ENCODE data around the gene PCCA. TPM values are rescaled to one million over a fixed set of nuclear protein-coding genes. Genes with fewer than 3 reads are reported as not detected.

Gene PCCA
- total RNA-seq, 1 donor from 2014 or later = 15.3 TPM

- H3K4me3 Mint-ChIP-seq = no peak overlapping the region
- DNase-seq (no peak), ATAC-seq (ENCODE audit: low read depth) (no peak)
- no peak for TF ChIP-seq CTCF (IDR thresholded peaks at IDR 0.05)
- H3K36me3 Mint-ChIP-seq (ENCODE audit: low read depth) = peaks cover 1% of the 10 kb centered on the region
- ChIA-PET CTCF (no interaction called here), POLR2A (no interaction called here)
- intact Hi-C loops (cut with micrococcal nuclease) = no loop called here
- no peak overlapping the region for H3K27ac Mint-ChIP-seq
- no peaks in the 10 kb centered on the region for H3K27me3 Mint-ChIP-seq
- H3K4me1 Mint-ChIP-seq = no peaks in the 10 kb centered on the region
- no peaks in the 10 kb centered on the region for H3K9me3 Mint-ChIP-seq
These were observed 408.5 kb downstream of the PCCA start for GRCh38 chr13:100497389-100497788.

DNA sequence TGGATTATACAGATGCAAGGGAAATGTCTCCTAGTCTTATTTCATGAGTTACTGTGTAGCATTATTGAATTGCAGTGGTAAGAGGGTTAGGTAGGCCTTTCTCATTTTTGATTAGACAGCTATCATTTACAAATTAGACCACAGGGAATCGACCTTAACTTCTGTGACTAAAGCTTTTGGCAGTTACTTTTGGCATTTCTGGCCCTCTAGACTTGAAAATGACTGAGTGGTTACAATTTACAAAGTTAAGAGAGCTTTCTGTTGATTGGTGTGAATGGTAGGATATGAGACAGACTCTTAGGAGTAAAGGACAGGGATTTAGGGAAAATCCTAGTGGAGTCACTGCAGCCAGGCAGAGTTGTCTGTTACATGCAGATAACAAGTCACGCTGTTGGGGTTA, 413.6 kb downstream of the PCCA start:
- no peak for DNase-seq
- no peaks in the 10 kb centered on the region for H3K9me3 Mint-ChIP-seq
- H3K27me3 Mint-ChIP-seq = peaks cover 3% of the 10 kb centered on the region
- intact Hi-C loops (cut with micrococcal nuclease) = no loop called here
- H3K36me3 Mint-ChIP-seq (ENCODE audit: low read depth) = no peaks in the 10 kb centered on the region
- ATAC-seq (ENCODE audit: low read depth) = no peak
- H3K4me3 Mint-ChIP-seq = no peak overlapping the region
- peaks cover 11% of the 10 kb centered on the region for H3K4me1 Mint-ChIP-seq
- no peak for TF ChIP-seq CTCF (IDR thresholded peaks at IDR 0.05)
- ChIA-PET CTCF (no interaction called here), POLR2A (no interaction called here)
- H3K27ac Mint-ChIP-seq = no peak overlapping the region

DNA sequence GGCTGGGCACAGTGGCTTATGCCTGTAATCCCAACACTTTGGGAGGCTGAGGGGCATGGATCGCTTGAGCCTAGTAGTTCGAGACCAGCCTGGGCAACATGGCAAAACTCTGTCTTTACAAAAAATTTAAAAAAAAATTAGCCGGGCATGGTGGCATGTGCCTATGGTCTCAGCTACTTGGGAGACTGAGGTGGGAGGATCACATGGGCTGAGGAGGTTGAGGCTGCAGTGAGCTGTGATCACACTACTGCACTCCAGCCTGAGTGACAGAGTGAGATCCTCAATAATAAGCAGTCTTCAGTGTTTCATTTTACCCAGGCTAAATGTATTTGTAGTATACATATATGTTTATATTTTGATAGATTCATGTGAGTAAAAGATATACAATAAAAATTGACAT, 414.7 kb downstream of the PCCA start:
- ChIA-PET CTCF (no interaction called here), POLR2A (no interaction called here)
- peaks cover 3% of the 10 kb centered on the region for H3K27me3 Mint-ChIP-seq
- intact Hi-C loops (cut with micrococcal nuclease) = no loop called here
- no peaks in the 10 kb centered on the region for H3K36me3 Mint-ChIP-seq (ENCODE audit: low read depth)
- H3K4me3 Mint-ChIP-seq = no peak overlapping the region
- TF ChIP-seq CTCF (IDR thresholded peaks at IDR 0.05) = no peak
- peaks cover 11% of the 10 kb centered on the region for H3K4me1 Mint-ChIP-seq
- no peak overlapping the region for H3K27ac Mint-ChIP-seq
- DNase-seq (no peak), ATAC-seq (ENCODE audit: low read depth) (no peak)
- H3K9me3 Mint-ChIP-seq = no peaks in the 10 kb centered on the region

DNA sequence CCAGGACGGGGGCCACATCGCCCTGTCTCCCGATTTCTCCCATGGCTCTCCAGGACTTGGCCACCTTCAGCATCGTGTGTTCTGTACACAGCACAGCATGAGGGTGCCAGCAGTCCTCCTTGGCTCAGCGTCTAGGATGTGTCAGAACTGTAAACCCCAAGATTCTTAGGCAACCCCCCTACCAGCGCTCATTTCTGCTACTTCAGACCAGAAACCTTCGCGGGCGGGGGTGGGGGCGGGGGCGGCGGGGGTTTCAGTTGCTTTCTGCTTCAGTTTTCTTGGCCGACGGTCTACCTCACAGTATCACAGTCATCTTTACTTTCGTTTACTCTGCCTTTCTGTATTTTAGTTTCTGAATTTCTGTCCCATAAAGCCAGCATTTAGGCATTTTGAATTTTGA, 417.3 kb downstream of the PCCA start:
- no peaks in the 10 kb centered on the region for H3K9me3 Mint-ChIP-seq
- ATAC-seq (ENCODE audit: low read depth) (no peak), DNase-seq (no peak)
- peaks cover 3% of the 10 kb centered on the region for H3K27me3 Mint-ChIP-seq
- H3K4me1 Mint-ChIP-seq = peaks cover 11% of the 10 kb centered on the region
- no peak overlapping the region for H3K27ac Mint-ChIP-seq
- CTCF ChIA-PET = no interaction called here
- TF ChIP-seq CTCF (IDR thresholded peaks at IDR 0.05) = no peak
- peak overlapping the region; percentile 62 for H3K4me3 Mint-ChIP-seq
- no peaks in the 10 kb centered on the region for H3K36me3 Mint-ChIP-seq (ENCODE audit: low read depth)
- intact Hi-C loops (cut with micrococcal nuclease) = no loop called here
- POLR2A ChIA-PET = no interaction called here

GRCh38 chr13:100506600-100507422, 417.9 kb downstream of the PCCA start:
- POLR2A ChIA-PET = interaction anchor here (0.6 kb wide), 1 partner anchor 1188 kb away, joined by 3 read pairs; no protein-coding TSS in a partner anchor
- ATAC-seq (ENCODE audit: low read depth) (no peak), DNase-seq (no peak)
- Mint-ChIP-seq H3K27ac (no peak overlapping the region), H3K4me3 (peak overlapping the region; percentile 62), H3K27me3 (peaks cover 3% of the 10 kb centered on the region), H3K36me3 (ENCODE audit: low read depth) (no peaks in the 10 kb centered on the region), H3K4me1 (peaks cover 11% of the 10 kb centered on the region), H3K9me3 (no peaks in the 10 kb centered on the region)
- TF ChIP-seq CTCF (IDR thresholded peaks at IDR 0.05) = no peak
- CTCF ChIA-PET = no interaction called here
- intact Hi-C loops (cut with micrococcal nuclease) = no loop called here
